HTR-8/SVneo (cell line): ENCODE measurements around the gene CAPZB.

Source experiments
- DNase-seq: peaks from one replicate; pipeline ENCODE4 v3.0.0; 2011; ENCODE audit warnings: low spot score, mixed read lengths; ENCODE audit not compliant: insufficient read length
- FAIRE-seq: peaks from 2 replicates; lab custom pipeline; 2011; peaks lifted over from hg19 to GRCh38; lab: Jason Lieb, UNC

CAPZB gene

DNA sequence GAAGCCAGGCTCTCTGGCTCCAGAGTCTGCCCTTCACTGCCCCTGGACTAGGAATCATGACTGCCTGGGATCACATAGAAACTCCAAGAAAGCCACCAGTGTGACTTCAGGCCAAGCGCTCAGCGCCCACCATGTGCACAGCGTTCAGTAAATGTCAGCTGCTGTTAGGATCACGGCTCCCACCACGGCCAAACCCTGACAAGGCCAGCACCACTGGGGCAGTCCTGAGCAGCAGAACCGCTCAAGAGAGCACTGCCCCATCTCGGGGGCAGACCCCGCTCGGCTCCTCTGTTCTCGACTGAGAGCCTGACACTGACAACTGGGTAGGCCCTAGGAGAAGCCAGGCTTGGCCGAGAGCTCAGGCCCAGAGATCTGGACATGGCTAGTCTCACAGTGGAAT is 10.0 kb downstream of the CAPZB start:
- no peak for DNase-seq
- FAIRE-seq, result no peak

DNA sequence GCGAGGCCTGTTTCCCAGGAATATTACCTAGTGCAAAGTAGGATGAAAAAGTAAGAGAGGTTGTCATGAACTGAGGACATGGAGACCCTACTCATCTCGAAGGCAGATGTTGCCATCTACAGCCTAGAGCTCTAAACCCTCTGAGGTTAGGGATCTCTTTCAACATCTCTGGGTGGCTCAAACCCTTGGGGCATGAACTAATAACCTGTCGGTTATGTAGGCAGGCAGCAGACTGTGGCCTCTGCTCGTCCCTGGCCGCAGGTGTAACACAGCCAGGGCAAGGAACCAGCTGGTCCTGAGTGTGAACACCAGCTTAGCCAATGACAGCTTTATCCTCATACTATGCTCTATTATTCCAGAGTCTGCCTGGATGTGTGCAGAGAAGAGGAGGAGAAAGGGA is 13.2 kb downstream of the CAPZB start:
- no peak for DNase-seq
- no peak for FAIRE-seq

GRCh38 chr1:19469004-19469403 is 16.3 kb downstream of the CAPZB start:
- FAIRE-seq (no peak), DNase-seq (no peak)

DNA sequence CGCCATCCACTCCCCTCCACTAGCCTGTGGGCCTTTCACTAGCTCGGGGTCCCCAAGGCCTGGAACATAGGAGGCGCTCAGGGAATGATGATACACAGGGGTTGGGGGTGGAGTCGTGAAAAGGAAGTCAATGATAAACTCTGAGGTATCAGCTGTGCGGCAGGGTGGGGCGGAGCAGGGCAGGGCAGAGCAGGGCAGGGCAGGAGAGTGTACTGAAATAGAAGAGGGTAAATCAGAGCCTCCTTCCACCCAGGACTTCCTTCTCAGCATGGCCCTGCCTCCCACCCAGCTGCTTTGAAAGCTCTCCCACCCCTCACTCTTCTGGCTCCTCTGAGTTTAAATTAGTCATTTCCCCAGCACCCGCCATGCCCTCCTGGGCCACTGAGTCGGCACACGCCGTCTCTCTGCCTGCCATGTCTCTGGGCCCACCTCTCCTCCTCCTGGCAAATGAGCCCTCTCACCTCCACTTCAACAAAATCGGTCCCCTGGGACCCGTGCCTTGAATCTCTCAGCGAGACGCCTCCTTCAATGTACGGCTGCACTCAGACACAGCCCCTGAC is 16.9 kb downstream of the CAPZB start:
- FAIRE-seq (no peak), DNase-seq (no peak)

- DNase-seq, result no peak
- FAIRE-seq, result no peak
Measured at GRCh38 chr1:19467199-19468187, 17.8 kb downstream of the CAPZB start.

- DNase-seq (no peak), FAIRE-seq (no peak)
Measured at GRCh38 chr1:19466112-19466561, 19.2 kb downstream of the CAPZB start.

DNA sequence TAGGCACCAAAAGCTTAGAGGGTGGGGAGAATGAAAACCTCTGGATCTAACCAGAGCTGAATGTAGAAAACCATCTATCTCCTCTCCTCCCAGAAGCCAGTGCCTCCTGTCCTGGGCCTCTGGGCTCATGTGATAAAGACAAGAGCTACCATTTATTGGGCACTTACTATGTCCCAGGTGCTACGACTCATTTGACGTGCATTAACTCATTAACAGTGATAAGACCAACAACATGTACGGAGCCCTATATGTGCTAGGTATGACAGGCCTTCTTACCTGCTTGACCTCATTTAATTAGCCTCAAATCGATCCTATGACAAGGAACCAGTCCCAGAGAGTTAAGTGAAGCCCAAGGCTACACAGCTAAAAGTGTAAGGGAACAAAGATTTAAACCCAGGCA is 19.7 kb downstream of the CAPZB start:
- no peak for DNase-seq
- FAIRE-seq, result no peak

DNA sequence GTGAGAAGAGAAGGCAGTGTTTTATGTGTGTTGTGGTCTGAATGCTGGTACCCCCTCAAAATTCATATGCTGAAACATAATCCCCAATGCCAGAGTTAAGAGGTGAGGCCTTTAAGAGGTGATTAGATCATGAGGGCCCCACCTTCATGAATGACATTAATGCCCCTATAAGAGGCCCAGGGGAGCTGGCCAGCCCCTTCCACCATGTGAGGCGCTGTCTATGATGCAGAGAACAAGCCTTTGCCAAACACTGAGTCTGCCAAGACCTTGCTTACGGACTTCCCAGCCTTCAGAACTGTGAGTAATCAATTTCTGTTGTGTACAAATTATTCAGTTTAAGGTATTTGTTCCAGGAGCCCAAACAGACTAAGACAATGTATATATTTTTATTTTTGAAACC is 20.2 kb downstream of the CAPZB start:
- no peak for FAIRE-seq
- DNase-seq, result no peak

DNA sequence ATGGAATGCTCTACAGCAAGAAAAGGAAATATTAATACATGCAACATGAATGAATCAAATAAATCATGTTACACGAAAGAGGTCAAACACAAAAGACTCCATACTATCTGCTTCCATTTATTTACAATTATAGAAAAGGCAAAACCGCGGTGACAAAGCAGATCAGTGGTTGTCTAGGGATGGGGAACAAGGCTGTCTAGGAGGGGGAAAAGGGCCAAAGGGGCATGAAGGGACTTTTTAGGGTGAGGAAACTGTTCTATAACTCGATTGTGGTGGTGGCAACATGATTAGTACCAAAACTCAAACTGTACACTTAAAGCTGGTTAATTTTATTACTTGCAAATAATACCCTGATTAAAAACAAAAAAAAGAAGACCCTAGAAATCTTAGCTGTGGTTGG is 20.6 kb downstream of the CAPZB start:
- no peak for FAIRE-seq

GRCh38 chr1:19463504-19463803 is 21.9 kb downstream of the CAPZB start:
- DNase-seq, result no peak
- no peak for FAIRE-seq

More for the DNA sequence above, 20.6 kb downstream of the CAPZB start:
- no peak for DNase-seq

GRCh38 chr1:19462781-19463503 is 22.4 kb downstream of the CAPZB start:
- DNase-seq (no peak), FAIRE-seq (no peak)

GRCh38 chr1:19461220-19461554 is 24.2 kb downstream of the CAPZB start:
- no peak for FAIRE-seq
- DNase-seq, result no peak

- DNase-seq (no peak), FAIRE-seq (no peak)
Measured at GRCh38 chr1:19460535-19461219, 24.7 kb downstream of the CAPZB start.

- DNase-seq (no peak), FAIRE-seq (no peak)
Measured at GRCh38 chr1:19458815-19459417, 26.4 kb downstream of the CAPZB start.

- DNase-seq (no peak), FAIRE-seq (no peak)
Measured at GRCh38 chr1:19457607-19458006, 27.7 kb downstream of the CAPZB start.

DNA sequence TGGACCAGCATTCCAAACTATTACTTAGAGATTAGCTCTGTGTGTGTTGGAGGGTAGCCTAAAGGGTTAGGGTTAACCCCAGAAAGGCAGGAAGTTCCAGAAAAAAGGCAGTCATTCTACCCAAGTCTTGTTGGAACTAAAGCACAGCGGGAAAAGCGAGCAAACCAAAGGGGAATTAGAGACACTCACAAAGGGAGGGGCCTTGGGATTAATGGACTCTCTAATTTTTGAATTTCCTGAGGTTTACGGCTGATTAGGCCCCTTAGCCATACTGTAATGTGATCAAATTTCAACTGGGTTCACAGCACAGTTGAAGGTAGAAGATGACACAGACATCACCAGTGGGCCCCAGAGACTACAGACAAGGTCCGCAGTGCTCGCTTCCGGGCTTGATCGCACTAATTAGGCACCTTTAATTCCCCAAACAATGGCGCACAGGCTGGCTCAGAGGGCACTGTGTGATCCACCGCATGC is 28.3 kb downstream of the CAPZB start:
- no peak for FAIRE-seq
- no peak for DNase-seq

DNA sequence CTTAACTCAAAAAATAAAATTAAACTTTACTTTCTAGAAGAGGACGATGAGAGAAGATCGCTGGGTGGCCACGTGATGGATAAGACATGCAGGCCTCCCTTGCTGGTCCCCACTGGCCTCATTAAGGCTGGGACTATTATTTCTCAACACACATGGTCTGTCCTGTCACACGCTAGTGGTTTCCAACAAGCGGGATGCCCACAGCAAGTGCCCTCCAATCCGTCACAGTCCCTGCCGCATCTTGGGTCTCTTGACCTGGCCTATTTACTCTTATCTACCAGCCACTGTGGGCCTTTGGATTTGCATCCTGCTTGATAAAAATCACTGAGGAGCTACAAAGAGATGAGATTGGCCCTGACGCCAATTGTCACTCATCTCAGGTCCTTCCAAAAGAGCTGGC is 30.0 kb downstream of the CAPZB start:
- no peak for FAIRE-seq

DNA sequence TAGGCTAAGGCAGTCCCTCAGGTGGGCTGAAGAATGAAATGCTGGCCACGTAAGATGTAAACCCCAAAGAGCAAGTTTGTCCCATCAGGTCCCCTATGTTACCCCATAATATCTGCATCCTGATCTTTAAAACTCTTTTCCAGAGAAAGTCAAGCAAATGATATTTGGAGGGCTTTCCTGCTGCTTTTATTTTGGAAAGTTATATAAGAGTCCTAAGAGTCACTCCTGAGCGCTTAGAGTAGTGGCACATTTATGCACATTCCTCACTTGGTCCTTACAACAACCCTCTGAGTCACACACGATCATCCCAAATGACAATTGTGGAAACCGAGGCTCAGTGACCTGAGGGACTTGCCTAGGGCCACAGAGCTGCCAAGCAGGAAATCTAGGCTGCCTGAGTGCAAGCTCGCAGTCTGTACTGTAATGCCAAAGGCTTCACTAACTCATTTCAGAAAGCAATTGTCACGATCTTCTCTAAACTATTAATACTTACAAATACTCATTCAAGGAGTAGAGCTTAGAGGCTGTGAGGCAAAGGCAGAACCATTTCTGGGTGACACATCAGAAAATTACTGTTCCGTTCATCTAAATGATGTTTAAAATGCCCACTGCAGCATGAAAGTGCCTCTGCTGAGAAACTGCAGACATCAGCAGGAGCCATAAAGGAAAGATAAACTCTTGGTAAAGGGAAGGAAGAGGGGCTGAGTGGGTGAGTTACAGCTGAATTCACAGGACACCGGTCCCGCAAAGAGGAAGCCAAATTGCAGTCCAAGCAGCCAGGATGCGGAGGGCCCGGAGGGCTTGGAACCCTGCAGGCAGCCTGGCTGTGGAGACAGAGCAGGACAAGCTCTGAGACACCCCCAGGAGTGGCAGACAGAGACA is 30.8 kb downstream of the CAPZB start:
- FAIRE-seq (no peak), DNase-seq (no peak)

More for the DNA sequence above, 30.0 kb downstream of the CAPZB start:
- DNase-seq, result no peak

- FAIRE-seq, result no peak
Measured at GRCh38 chr1:19453741-19454201, 31.6 kb downstream of the CAPZB start.

More at GRCh38 chr1:19453741-19454201, 31.6 kb downstream of the CAPZB start:
- no peak for DNase-seq
